Thoracic aorta (tissue), 2 donors: ENCODE data around the gene FERMT3. TPM values are rescaled to one million over a fixed set of nuclear protein-coding genes. Genes with fewer than 3 reads are reported as not detected.

Experiments used
- ATAC-seq: fragments of 150-250 bp; one replicate; pipeline ENCODE4 v1.8.0; 2017; ENCODE audit warnings: low read depth; ENCODE audit not compliant: insufficient number of reproducible peaks, low FRiP score
- DNase-seq: peaks from one replicate; pipeline ENCODE4 v3.0.0-alpha.2; 2020; ENCODE audit warnings: low spot score
- H3K27ac ChIP-seq, 2 donors: fragments of 200-600 bp; sonication (generic); 1 replicate in 1 of 2; 2 replicates in 1 of 2; pipeline ENCODE4 v1.5.1; 2016; ENCODE audit warnings: mild to moderate bottlenecking in 2 of 2, moderate library complexity in 2 of 2
- H3K27me3 ChIP-seq: fragments of 200-600 bp; sonication (generic); replicated peaks from 2 replicates; pipeline ENCODE4 v1.6.0; 2016; ENCODE audit warnings: mild to moderate bottlenecking; ENCODE audit not compliant: insufficient read depth
- H3K36me3 ChIP-seq: fragments of 200-600 bp; sonication (generic); one replicate; pipeline ENCODE4 v1.5.1; 2016
- H3K4me1 ChIP-seq, 2 donors: fragments of 200-600 bp; sonication (generic); 1 replicate in 1 of 2; 2 replicates in 1 of 2; pipeline versions ENCODE4 v1.5.1 to v1.6.0; 2016; ENCODE audit warnings: low read depth in 2 of 2, mild to moderate bottlenecking in 1 of 2; ENCODE audit not compliant: control insufficient read depth in 1 of 2
- H3K4me3 ChIP-seq: fragments of 200-600 bp; sonication (generic); 2 replicates; pipeline ENCODE4 v1.5.1; 2016; ENCODE audit warnings: mild to moderate bottlenecking
- H3K9me3 ChIP-seq: fragments of 200-600 bp; sonication (generic); 2 replicates; pipeline ENCODE4 v1.5.1; 2016
- CTCF ChIP-seq: fragments of 200-600 bp; sonication (generic); IDR thresholded peaks from one replicate; pipeline ENCODE4 v1.5.1; 2019; ENCODE audit warnings: antibody characterized with exemption
- total RNA-seq, 2 donors: library from RNA; depleted of rRNA; stranded (reverse); fragments of >200 nt; gene quantifications; one replicate each; pipeline versions ENCODE4 v1.1.0 to v1.2.3, GENCODE V29; 2016

FERMT3 gene
- total RNA-seq, 2 donors from 2014 or later: 47.2 to 66.6 TPM

- no peak for ATAC-seq
- H3K27me3 ChIP-seq: no peaks in the 10 kb centered on the region
- DNase-seq: no peak
- H3K9me3 ChIP-seq: no peaks in the 10 kb centered on the region
- H3K4me3 ChIP-seq: no peak overlapping the region
- H3K4me1 ChIP-seq: no peaks in the 10 kb centered on the region
- TF ChIP-seq CTCF: no peak
- H3K27ac ChIP-seq: no peak overlapping the region
- peaks cover 52% of the 10 kb centered on the region for H3K36me3 ChIP-seq
These were observed 3.5 kb upstream of the FERMT3 start for GRCh38 chr11:64202992-64203391.

DNA sequence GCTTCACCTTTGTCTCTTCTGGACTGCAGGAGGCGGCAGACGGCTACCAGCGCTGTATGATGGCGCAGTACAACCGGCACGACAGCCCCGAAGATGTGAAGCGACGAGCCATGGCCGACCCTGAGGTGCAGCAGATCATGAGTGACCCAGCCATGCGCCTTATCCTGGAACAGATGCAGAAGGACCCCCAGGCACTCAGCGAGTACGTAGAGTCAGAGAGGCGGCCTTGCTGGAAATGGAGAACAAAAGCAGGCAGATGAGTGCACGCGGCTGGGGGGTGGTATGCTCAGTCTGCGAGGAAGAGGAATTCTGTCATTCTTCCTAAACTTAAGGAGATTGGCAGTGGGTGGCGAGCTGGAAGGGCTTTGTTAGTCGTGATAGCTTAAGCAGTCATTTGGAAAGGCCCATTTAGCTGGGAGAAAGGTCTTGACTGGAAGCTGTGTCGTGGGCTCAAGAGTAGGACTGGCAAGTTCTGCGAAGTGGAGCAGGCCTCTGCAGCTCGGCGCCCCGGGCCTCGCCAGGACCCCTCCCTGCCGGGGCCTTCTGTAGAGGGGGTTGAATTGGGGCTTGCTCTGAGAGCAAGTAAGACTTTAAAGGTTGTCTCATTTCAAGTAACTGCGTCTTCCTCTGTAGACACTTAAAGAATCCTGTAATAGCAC lies 3.0 kb upstream of the FERMT3 start:
- H3K4me3 ChIP-seq: no peak overlapping the region
- ATAC-seq (no peak), DNase-seq (no peak)
- no peak overlapping the region for H3K27ac ChIP-seq
- H3K27me3 ChIP-seq: no peaks in the 10 kb centered on the region
- no peaks in the 10 kb centered on the region for H3K9me3 ChIP-seq
- H3K36me3 ChIP-seq: peaks cover 46% of the 10 kb centered on the region
- H3K4me1 ChIP-seq: no peaks in the 10 kb centered on the region
- no peak for TF ChIP-seq CTCF

GRCh38 chr11:64204080-64204440 lies 2.5 kb upstream of the FERMT3 start:
- Histone ChIP-seq H3K9me3 (no peaks in the 10 kb centered on the region), H3K4me3 (no peak overlapping the region), H3K27ac (no peak overlapping the region), H3K36me3 (peaks cover 41% of the 10 kb centered on the region), H3K4me1 (no peaks in the 10 kb centered on the region), H3K27me3 (no peaks in the 10 kb centered on the region)
- no peak for DNase-seq
- TF ChIP-seq CTCF: no peak
- ATAC-seq: no peak

- peak; percentile 46 for TF ChIP-seq CTCF
- H3K4me1 ChIP-seq: no peaks in the 10 kb centered on the region
- DNase-seq (no peak), ATAC-seq (peak; percentile 41)
- no peak overlapping the region for H3K4me3 ChIP-seq
- no peaks in the 10 kb centered on the region for H3K9me3 ChIP-seq
- no peaks in the 10 kb centered on the region for H3K27me3 ChIP-seq
- peaks cover 36% of the 10 kb centered on the region for H3K36me3 ChIP-seq
- no peak overlapping the region for H3K27ac ChIP-seq
These were observed 2.0 kb upstream of the FERMT3 start for GRCh38 chr11:64204464-64204989.

DNA sequence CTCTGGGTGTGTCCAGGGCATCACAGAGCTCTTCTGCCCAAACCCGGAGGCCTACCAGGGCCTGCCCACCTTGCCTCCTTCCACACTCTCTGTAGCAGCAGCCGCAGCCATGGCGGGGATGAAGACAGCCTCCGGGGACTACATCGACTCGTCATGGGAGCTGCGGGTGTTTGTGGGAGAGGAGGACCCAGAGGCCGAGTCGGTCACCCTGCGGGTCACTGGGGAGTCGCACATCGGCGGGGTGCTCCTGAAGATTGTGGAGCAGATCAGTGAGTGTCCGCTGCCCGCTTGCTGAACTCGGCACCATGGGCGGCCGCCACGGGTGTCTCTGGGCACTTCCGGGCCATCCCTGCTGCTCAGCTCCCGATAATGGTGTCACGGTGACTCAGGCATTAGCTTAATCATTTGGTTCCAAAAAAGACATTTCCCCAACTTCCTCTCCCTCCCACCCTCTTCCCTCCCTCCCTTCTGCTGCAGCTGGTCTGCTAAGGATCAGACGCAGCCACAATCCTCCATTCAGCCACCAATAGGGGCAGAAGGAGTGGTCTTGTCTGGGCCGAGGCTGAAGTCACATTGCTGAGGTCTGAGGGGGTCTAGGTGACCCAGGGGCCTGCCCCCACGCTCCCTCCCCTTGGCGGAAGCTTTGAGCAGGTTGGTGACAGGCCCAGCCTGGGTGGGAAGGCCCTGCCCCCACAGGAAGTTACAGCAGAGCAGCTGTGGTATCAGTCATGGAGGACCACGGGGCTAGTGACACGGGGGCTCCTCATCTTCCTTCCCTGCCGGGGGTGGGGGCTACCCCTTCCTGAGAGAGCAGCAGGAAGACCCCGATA lies 950 bp downstream of the FERMT3 start:
- DNase-seq (no peak), ATAC-seq (peak; percentile 44)
- Histone ChIP-seq H3K27ac (peak overlapping the region; percentile 34 to 65), H3K4me3 (peak overlapping the region; percentile 68), H3K4me1 (no peaks in the 10 kb centered on the region), H3K36me3 (peaks cover 19% of the 10 kb centered on the region), H3K27me3 (no peaks in the 10 kb centered on the region), H3K9me3 (no peaks in the 10 kb centered on the region)
- no peak for TF ChIP-seq CTCF
